GM19240 (cell line): ENCODE results near the gene B4GALNT3.

ENCODE experiments used
- DNase-seq: peaks from one replicate; pipeline ENCODE4 v3.0.0; 2011; ENCODE audit warnings: low spot score; ENCODE audit not compliant: insufficient read length

Gene B4GALNT3

GRCh38 chr12:508795-509194 is 49.1 kb downstream of the B4GALNT3 start:
- DNase-seq = no peak

GRCh38 chr12:509500-509899 is 49.8 kb downstream of the B4GALNT3 start:
- DNase-seq = no peak

- DNase-seq = no peak
Measured at GRCh38 chr12:510071-510825, 50.5 kb downstream of the B4GALNT3 start.

DNA sequence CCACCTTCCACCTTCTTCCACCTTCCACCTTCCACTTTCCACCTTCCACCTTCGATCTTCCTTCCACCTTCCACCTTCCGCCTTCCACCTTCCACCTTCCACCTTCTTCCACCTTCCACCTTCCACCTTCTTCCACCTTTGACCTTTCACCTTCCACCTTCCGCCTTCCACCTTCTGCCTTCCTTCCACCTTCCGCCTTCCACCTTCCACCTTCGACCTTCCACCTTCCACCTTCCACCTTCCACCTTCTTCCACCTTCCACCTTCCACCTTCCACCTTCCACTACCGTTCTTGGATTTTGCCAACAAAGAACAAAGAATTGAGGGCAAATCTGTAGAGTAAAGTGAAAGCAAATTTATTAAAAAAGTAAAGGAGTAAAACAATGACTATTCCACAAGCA is 53.2 kb downstream of the B4GALNT3 start:
- DNase-seq = no peak

DNA sequence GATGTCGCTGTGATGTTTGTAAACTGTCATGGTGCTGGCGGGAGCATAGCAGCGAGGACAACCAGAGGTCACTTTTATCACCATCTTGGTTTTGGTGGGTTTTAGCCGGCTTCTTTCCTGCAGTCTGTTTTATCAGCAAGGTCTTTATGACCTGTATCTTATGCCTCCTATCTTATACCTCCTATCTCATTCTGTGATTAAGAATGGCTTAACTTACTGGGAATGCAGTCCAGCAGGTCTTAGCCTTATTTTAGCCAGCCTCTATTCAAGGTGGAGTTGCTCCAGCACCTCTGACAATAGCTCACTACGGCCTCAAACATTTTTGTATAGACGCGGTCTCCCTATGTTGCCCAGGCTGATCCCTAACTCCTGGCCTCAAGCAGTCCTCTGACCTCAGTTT is 53.7 kb downstream of the B4GALNT3 start:
- no peak for DNase-seq

DNA sequence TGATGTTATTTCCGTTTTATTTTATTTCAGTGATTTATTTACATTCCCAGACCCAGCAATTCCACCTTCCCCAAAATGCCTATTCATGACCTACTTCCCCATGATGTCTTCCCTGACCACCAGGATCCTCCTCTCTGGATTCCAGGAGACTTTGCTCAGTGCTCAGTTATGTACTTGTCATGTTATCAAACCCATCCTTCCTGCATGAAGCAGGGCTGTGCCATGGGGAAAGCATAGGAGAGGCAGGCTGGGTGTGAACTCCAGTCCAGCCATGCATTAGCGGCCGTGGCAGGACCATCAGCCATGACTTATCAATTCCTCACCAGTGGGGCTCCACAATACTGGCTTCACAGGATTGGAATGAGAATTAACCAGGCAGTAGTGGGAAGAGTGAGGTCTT is 57.8 kb downstream of the B4GALNT3 start:
- DNase-seq = no peak

- no peak for DNase-seq
Measured at GRCh38 chr12:520119-520518, 60.4 kb downstream of the B4GALNT3 start.

DNA sequence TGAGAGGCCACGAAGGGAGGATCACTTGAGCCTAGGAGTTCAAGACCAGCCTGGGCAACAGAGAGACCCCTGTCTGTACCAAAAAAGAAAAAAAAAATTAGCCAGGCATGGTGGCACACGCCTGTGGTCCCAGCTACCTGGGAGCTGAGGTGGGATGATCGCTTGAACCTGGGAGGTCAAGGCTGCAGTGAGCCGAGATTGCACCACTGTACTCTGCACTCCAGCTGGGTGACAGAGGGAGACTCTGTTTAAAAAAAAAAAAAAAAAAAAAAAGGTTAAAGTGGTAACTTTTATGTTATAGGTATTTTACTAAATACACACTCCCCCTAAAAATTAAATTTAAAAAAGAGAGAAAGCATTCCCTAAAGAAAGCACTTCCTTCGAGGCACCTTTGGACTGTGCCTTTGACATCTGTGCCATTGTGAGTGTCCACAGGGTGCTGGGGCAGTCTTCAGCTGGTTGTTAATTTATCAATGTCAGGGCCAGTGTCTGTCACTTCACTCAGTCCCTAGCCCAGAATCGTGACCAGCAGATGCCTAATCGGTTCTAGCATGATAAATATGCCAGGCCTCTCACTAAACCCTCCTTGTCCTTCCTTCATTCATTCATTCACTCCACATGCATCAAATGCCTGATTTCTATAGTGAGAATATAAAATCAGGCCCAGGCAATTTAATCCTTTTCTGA is 63.1 kb downstream of the B4GALNT3 start:
- no peak for DNase-seq

DNA sequence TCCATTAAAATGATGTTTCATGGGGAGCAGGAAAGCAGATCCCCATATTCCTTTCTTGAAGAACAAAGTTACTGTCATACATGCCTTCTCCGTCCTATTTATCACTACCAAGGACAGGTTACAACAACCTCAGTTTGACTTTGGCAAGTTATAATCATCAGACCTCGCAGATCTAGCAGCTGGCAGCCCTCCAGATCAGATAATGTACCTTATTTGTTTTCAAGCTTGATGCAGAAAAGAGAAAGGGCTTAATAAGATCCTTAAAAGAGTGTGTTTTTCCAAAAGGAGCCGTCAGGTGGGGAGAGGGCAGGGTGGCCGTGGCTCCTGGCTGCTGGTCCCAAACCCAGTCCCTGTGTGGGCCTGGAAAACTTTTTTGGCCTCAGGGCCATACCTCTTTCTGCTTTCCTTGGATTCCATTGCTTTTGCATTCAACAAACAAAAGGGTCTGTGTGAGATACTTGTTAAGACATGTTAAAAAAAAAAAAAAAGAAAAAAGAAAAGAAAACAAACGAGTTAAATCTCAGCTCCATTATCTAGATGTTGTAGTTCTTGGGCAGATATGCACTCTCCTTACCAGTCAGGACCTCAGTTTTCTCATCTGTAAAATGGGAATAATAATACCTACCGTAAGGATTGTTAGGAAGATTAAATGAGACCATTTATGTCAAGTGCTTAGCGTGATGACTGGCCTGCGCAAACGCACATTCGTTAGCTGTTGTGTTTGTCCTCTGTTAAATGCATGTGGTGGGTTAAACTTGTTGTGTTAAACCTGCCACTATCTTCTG is 64.6 kb downstream of the B4GALNT3 start:
- no peak for DNase-seq

DNA sequence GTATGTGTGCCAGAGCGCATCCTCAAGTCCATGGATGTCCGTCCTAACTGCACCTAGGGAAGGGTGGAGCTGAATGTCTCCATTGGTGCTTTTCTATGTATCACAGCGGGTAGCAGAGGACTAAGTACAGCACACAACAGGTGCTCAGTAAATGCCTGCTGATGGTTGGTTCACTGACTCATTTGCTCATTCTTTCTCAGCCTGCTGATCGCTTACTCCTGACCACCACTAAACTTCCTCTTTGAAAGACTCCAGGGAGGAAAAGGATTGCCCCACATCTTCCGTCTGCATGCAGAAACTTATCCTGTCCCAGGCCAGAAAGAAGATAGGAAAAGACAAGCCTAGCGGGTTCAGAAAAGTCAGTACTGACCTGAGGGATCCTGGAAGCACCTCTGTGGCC is 66.3 kb downstream of the B4GALNT3 start:
- no peak for DNase-seq

GRCh38 chr12:527241-527640 is 67.5 kb downstream of the B4GALNT3 start:
- no peak for DNase-seq

DNA sequence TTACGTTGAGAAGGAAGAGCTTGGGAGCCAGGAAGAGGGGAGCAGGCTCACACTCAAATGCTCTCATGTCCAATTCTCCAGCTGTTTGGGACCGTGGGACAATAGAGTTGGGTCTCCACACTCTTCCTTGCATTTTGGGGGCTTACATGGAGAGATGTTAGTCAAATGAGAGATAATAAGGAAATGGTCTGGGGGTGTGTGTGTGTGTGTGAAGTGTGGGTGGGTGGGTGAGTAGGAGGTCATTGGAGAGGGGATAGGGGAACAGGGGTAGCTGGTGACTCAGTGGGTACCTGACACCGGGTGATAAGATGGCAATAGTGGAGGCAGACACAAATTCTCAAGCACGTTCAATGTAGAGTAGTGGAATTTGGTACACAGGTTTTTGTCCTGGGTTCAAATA is 68.0 kb downstream of the B4GALNT3 start:
- DNase-seq = no peak

DNA sequence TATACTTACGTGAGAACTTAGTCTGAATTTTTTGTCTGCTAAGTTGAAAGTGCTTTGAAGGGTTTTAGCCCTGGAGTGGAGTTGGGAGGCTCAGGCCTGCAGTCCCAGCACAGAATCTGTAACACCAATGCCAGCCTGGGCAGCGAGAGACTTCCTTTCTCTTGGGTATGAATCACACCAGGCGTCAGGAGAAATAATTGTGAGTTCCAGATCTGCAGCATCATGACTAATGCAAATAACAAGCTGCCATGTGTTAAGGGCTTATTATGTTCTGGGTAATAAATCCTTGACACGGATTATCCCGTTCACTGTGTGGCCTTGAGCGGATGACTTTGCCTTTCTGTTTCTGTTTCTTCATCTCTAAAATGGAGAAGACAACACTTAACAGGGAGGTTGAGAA is 70.6 kb downstream of the B4GALNT3 start:
- DNase-seq = no peak

- no peak for DNase-seq
Measured at GRCh38 chr12:530821-531220, 71.1 kb downstream of the B4GALNT3 start.

DNA sequence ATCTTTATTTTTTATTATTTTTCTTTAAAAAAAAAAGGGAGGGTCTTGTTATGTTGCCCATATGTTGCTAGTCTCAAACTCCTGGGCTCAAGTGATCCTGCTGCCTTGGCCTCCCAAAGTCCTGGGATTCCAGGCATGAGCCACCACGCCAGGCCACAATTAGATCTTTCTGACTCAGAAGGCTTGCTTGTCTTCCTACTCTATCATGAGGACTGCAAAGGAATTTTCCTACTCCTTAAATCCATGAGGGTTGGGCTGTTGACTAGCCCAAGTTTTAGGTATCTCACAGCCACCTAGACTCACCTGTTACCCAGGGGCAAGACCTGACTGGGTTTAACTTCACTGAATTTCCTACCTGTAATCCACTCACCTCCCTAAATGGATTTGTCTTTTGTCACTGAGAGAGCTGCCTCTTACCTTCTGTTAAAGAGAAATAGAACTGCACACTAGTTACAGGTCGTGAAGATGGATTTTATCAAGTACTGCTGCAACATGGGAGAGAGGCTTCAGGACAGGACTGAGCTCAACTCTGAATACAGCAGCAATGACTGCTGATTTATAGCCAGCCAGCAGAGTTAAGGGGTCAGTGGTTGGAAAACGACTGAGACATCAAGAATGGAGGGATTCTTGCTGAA is 72.3 kb downstream of the B4GALNT3 start:
- DNase-seq = no peak

GRCh38 chr12:532908-533565 is 73.3 kb downstream of the B4GALNT3 start:
- no peak for DNase-seq

DNA sequence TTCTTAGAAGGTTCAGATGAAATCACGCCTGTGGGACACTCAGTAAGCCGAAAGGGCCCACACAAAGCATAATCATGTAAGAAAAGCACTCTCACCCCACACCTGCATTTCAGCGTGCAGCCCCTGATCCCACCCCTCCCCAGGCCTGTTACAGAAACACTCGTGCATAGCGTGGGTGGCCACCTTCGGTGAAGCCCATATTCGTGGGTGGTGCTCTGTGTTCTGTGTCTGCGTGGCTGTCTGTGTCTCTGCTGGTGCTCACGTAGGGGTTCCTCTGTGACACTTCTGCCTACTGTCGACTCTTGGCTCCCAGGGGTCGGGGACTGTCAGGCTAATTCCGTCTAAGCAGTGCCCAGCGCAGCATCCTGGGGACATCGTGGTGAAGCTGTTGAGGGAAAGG is 74.0 kb downstream of the B4GALNT3 start:
- DNase-seq = no peak

GRCh38 chr12:534216-534615 is 74.5 kb downstream of the B4GALNT3 start:
- no peak for DNase-seq

GRCh38 chr12:535396-535795 is 75.7 kb downstream of the B4GALNT3 start:
- DNase-seq = no peak

DNA sequence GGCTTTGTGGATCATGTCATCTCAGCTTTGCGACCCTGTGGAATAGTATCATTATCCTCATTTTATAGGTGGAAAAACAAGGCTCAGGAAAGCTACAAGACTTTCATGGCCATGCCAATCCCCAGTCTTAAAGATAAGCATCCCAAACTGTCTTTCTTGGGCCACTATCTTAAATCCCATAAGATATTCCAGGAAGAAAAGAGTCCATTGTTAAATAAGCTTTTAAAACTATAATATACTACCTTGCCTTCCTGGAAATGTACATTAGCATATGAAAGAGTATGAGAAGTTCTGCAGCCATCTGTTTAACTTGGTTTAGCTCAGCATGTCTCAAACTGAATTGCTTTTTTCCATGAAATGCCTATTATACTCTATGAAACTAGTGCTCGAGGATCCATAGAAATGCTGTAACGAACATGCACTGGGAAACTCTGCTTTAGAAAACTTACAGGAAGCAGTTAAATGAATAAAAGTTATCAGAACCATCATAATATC is 77.1 kb downstream of the B4GALNT3 start:
- DNase-seq = no peak

- no peak for DNase-seq
Measured at GRCh38 chr12:537772-538171, 78.0 kb downstream of the B4GALNT3 start.
